GM15510 (cell line): Measurements from ENCODE around the gene PCDHB15.
"Not testable (repeated sequence)": the region's sequence is repeated elsewhere in the genome, so short reads cannot be mapped to it uniquely, and the experiment has no call there.

Source experiments
- POLR2A ChIP-seq: IDR thresholded peaks from 3 replicates; pipeline ENCODE4 v1.6.1; 2011; ENCODE audit warnings: borderline replicate concordance; ENCODE audit not compliant: insufficient read length; ENCODE audit errors: extremely low read depth

The PCDHB15 gene

GRCh38 chr5:141245250-141245717 lies at the start of gene PCDHB15:
Gene PCDHB15 (plus strand): TSS chr5:141245395. CDS start chr5:141245579, 184 bp downstream.
- no peak for TF ChIP-seq POLR2A

DNA sequence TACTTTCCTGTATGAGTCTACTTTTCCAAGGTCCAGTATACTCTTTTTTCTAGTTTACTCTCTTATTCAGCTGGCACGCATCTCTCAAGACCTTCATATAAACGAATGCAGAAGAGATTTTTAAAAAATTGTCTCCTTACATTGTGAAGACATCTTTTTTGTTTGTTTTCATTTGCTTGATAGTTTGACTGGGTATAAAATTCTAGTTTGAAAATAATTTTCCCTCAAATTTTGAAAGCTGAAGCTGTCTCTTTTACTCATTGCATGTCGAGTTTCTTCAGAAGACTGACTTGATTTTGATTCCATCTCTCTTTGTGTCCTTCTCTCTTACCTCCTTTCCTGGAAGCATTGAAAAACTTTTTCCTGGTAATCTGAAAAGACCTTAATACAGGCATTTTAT lies 48.8 kb upstream of the PCDHB15 start:
- no peak for TF ChIP-seq POLR2A

- no peak for TF ChIP-seq POLR2A
Observed at GRCh38 chr5:141199359-141200235, 45.6 kb upstream of the PCDHB15 start, which contains the start of gene PCDHB11. Gene PCDHB11 (plus strand): TSS chr5:141199627. CDS start chr5:141199775, 148 bp downstream.

GRCh38 chr5:141208478-141208877 lies 36.7 kb upstream of the PCDHB15 start, which contains the start of gene PCDHB12:
Gene PCDHB12 (plus strand): TSS chr5:141208719. CDS start chr5:141208908, 189 bp downstream.
- no peak for TF ChIP-seq POLR2A

- TF ChIP-seq POLR2A: not testable (repeated sequence)
Observed at GRCh38 chr5:141213656-141214339, 31.4 kb upstream of the PCDHB15 start, which contains the start of gene PCDHB13. Gene PCDHB13 (plus strand): TSS chr5:141213919. CDS start chr5:141214124, 205 bp downstream.

DNA sequence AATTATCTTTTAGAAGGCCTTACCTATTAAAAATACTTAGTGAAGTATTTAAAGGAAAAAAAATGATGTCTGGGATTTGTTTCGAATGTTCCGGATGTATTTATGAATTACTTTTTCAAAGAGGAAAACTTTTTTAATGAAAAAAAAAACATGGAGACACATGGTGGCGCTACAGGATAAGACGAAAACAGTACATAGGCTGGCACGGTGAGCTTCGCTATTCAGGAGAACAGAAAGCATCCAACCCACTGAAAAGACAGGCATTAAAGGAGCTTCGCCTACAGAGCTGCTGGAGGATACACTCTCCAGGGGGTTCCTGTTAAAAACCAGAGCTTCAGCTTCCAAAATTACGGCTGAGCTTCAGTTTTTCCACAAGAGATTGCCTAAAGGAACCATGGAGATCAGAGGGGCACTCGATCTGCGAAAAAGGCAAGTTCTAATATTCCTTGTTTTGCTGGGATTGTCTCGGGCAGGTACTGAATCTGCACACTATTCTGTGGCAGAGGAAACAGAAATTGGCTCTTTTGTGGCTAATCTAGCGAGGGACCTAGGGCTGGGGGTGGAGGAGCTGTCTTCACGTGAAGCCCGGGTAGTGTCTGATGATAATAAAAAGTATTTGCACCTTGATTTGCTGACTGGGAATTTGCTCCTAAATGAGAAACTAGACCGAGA lies 21.9 kb upstream of the PCDHB15 start, which contains the start of gene PCDHB14:
PCDHB14 (plus strand) TSS at position 232 of the 672 bp plus-strand sequence; CDS start at position 395, 163 bp downstream.
- TF ChIP-seq POLR2A: no peak

DNA sequence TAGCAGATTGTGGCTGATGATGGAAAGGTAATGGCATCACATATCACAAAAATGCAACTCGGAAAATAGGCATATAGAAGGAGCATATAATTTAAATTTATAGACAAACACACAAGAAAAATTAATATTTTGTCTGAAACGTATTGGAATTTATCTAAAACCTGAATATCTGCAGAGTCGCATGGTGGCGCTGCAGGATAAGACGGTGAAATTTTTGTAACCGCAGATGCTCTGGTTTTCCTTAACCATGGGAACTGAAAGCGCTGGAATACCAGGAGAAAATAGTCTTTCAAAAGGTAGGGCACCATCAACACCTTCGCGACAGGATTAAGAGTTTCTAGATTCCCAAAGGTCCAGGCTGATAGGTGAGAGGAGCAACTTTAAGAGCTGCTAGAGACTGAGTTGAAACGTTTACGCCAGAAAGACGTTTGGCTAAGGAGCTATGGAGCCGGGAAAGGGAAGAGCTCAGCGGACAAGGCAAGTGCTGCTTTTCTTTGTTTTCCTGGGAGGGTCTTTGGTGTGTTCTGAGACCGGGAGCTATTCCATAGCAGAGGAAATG lies 11.0 kb upstream of the PCDHB15 start:
- no peak for TF ChIP-seq POLR2A

GRCh38 chr5:141236516-141237313 lies 8.5 kb upstream of the PCDHB15 start:
- TF ChIP-seq POLR2A: no peak

GRCh38 chr5:141241496-141241895 lies 3.7 kb upstream of the PCDHB15 start:
- TF ChIP-seq POLR2A: no peak

GRCh38 chr5:141250576-141250975 lies 5.4 kb downstream of the PCDHB15 start:
- TF ChIP-seq POLR2A: no peak

DNA sequence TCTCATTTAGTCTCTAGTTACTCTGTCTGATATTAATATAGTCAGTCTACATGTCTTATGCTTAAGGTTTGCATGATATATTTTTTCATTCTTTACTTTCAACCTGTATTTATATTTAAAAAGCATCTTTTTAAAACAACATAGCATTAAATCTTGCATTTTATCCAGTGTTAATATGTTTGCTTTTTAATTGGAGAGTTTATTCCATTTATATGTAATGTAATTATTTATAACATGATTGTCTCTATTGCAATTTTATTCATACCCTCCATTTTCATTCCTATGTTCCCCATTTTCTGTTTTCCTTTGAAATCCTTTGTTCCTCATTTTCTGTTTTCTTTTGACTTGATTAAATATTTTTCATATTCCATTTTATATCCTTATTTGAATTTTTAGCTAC lies 13.3 kb downstream of the PCDHB15 start:
- TF ChIP-seq POLR2A: no peak

GRCh38 chr5:141258948-141259347 lies 13.8 kb downstream of the PCDHB15 start:
- no peak for TF ChIP-seq POLR2A

GRCh38 chr5:141260458-141261237 lies 15.5 kb downstream of the PCDHB15 start:
- no peak for TF ChIP-seq POLR2A
